NCI-H2081 (cell line): ENCODE results near the gene FBXO30.

Source experiments
- DNase-seq, 2 experiments: peaks; one replicate each; lab custom pipeline; 2025; lab: John Stamatoyannopoulos, UW

FBXO30 gene

DNA sequence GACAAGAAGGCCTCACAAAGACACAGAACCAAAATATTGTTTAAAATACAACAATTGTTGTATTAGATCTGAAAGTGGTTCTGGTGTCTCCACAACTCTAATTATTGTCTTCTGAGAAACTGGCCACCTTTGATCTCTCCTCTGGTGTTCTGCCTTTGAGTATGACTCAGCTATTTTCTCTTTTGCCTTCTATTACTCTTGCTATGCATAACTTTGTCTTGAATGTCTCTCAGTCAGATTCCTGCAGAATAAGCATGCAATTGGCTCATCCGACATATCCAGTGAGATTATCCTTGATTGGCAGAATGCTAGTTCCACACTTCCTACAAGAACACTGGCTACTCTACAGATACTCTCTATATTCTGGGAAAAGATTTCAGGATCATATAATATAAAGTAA, 65.0 kb downstream of the FBXO30 start:
- DNase-seq, result no peak

DNA sequence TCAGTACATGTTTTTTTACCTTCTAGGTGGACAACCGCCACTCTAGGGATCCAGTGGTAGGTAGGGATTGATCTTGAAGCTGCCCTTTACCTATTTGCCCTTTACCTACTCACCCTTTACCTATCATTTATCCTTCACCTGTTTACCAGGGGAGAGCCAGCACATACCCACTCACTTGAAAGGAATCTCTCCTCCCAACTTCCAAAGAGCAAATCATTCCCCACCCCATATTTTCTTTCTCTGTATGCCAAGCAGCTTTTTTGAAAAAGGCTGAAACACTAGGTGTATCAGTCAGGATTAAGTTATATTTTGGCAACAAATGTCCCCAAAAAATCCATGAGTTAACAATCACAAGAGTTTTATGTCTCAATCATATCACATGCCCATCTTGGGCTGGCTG, 68.7 kb downstream of the FBXO30 start:
- DNase-seq, result no peak

DNA sequence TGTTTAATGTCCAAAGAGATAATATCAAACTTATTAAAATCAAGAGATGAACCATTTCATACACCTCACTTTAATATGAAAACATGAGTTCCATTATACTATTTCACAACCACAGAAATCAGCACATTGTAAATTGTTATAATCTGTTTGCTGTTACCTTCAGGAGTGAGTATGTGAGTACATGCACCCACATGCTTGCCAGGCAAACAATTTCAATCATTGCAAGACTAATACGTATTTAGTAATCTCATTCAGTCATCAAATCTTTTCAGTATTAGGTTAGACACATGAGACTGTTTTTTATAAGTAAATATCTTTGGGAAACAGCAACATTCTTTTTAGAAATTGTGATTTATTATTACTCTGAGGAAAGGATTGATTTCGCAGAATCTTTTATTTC, 70.0 kb downstream of the FBXO30 start:
- no peak for DNase-seq
